ENCODE data around the gene FMNL2. TPM values are rescaled to one million over a fixed set of nuclear protein-coding genes. Genes with fewer than 3 reads are reported as not detected.

FMNL2 gene
- total RNA-seq, 2 experiments from 2014 or later = 2.5 to 2.7 TPM

DNA sequence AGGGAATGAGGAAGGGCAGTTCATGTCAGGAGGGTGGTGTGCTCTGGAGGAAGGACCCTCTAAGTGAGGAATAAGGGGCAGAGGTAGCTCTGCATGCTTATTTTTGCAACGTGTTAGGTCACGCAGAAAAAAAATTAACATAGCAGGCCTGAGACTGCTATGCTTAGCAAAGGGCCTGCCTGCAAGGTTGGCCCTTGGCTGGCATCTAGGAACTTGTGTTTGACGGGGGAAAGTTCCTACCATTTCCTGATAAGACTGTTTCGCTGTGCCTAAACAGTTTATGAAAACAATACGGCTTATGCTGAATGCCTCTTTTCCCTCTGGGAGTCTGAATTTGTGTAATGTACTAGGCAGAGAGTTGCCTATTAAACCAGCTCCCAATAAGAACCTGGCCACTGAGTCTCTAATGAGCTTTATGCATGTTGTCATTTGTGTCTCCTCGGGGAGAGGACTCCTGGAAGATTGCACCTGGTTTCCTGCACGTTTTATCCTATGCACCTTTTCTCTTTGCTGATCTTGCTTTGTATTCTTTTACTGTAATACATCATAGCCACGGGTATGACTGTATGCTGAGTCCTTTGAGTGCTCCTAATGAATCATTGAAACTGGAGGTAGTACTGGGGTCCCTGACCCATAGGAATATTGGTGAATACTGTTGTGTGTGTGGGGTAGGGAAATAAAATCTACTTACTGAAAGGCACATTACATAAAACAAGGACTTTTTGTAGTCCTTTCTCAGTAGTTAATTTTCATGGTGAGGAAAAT is 213.3 kb downstream of the FMNL2 start:
- CTCF ChIA-PET = no interaction called here
- DNase-seq = no peak
- no peak overlapping the region for H3K4me3 Mint-ChIP-seq
- H3K27ac Mint-ChIP-seq = no peak overlapping the region
- intact Hi-C loops (cut with micrococcal nuclease) = no loop called here
- H3K9me3 Mint-ChIP-seq = no peaks in the 10 kb centered on the region
- peaks cover 2% of the 10 kb centered on the region for H3K27me3 Mint-ChIP-seq (ENCODE audit: low read depth)
- H3K36me3 Mint-ChIP-seq (ENCODE audit: low read depth) = no peaks in the 10 kb centered on the region
- H3K4me1 Mint-ChIP-seq (ENCODE audit: low read depth) = no peaks in the 10 kb centered on the region

DNA sequence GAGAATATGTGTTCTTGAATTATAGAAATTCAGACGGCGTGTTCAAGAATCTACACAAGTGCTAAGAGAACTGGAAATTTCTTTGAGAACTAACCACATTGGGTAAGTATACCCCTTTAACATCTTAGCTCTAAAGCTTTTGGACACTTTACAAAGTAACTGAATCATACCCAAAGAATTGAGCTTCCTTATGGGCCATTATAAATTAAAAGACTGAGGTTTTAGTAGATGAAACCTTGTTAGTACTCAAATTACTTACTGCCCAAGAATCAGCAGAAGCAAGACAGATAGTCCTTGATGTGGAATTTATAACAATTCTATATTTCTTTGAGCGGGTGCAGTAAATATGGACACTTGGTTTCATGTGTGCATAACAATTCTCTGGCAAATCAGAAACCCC is 214.0 kb downstream of the FMNL2 start:
- H3K36me3 Mint-ChIP-seq (ENCODE audit: low read depth) = no peaks in the 10 kb centered on the region
- CTCF ChIA-PET = interaction anchor here (0.5 kb wide), 1 partner anchor 1056 kb away, joined by 3 read pairs; no protein-coding TSS in a partner anchor
- intact Hi-C loops (cut with micrococcal nuclease) = no loop called here

DNA sequence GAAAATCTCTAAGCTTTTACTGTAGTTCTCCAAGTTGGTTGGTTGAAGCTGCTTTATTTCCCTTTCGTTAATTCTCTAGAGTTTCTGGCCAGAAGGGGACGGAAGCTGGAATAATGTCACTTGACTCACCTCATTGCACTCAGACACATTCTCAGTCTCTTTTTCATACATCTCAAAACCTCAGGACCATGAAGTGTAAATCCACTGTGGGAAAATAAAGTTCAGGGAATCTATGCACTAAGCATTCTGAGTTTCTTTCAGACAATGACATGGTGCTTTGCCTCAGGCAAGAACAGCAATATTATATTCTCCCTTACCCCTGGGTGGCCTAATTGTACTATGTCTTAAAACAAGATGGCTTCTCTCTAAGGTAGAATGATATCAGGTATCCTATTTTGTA is 214.4 kb downstream of the FMNL2 start:
- peaks cover 5% of the 10 kb centered on the region for H3K27me3 Mint-ChIP-seq (ENCODE audit: low read depth)
- H3K4me3 Mint-ChIP-seq = no peak overlapping the region
- no peak for DNase-seq
- intact Hi-C loops (cut with micrococcal nuclease) = no loop called here
- H3K27ac Mint-ChIP-seq = no peak overlapping the region
- H3K36me3 Mint-ChIP-seq (ENCODE audit: low read depth) = no peaks in the 10 kb centered on the region
- CTCF ChIA-PET = interaction anchor here (0.5 kb wide), 1 partner anchor 1056 kb away, joined by 3 read pairs; no protein-coding TSS in a partner anchor
- no peaks in the 10 kb centered on the region for H3K9me3 Mint-ChIP-seq
- H3K4me1 Mint-ChIP-seq (ENCODE audit: low read depth) = no peaks in the 10 kb centered on the region

More for the DNA sequence above, 214.0 kb downstream of the FMNL2 start:
- no peaks in the 10 kb centered on the region for H3K9me3 Mint-ChIP-seq
- H3K4me3 Mint-ChIP-seq = no peak overlapping the region
- H3K27ac Mint-ChIP-seq = no peak overlapping the region
- H3K4me1 Mint-ChIP-seq (ENCODE audit: low read depth) = no peaks in the 10 kb centered on the region
- DNase-seq = no peak
- peaks cover 5% of the 10 kb centered on the region for H3K27me3 Mint-ChIP-seq (ENCODE audit: low read depth)

DNA sequence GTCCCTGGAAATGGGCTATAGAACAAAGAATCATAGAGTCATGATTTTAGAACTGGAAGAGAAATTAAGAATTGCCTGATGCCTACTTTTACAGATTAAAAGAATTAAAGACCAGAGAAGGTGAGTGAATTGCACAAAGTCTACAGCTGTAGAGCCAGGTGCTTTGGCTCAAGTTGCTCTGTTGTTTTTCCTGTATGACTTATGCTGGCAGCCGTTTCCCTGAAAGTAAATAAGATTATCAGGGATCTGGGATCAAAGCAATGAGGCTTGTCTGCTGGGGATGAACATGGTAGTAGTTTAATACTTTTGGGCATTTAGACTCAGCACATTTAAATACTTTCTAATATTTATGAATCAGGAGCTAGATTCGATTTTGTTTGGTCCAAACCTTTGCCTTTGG is 215.4 kb downstream of the FMNL2 start:
- Mint-ChIP-seq H3K9me3 (no peaks in the 10 kb centered on the region), H3K36me3 (ENCODE audit: low read depth) (no peaks in the 10 kb centered on the region), H3K27me3 (ENCODE audit: low read depth) (peaks cover 5% of the 10 kb centered on the region), H3K4me1 (ENCODE audit: low read depth) (no peaks in the 10 kb centered on the region), H3K27ac (no peak overlapping the region), H3K4me3 (no peak overlapping the region)
- intact Hi-C loops (cut with micrococcal nuclease) = no loop called here
- no peak for DNase-seq
- CTCF ChIA-PET = interaction anchor here (0.5 to 0.6 kb wide), 2 partner anchors 84 to 103 kb away, joined by 4 to 7 read pairs; no protein-coding TSS in a partner anchor

DNA sequence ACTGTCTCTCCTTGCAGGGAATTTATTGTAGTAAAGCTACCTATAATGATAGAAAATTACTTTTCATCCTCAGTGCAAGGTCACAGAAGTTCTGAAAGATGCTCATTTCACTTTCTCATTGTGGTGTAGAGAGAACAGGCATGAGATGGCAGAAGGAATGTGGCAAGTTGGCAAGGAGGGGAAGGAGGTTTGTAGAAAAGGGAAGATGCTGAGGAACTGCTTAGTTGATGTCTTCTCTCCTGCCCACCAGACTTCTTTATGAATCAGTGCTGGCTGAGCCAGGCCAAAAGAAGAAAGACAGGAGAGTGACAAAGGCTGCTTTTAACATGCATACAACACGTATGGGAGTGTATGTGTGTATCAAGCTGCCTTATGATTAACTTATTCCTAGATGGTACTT is 217.9 kb downstream of the FMNL2 start:
- intact Hi-C loops (cut with micrococcal nuclease) = no loop called here
- no peaks in the 10 kb centered on the region for H3K36me3 Mint-ChIP-seq (ENCODE audit: low read depth)
- peaks cover 5% of the 10 kb centered on the region for H3K27me3 Mint-ChIP-seq (ENCODE audit: low read depth)
- no peaks in the 10 kb centered on the region for H3K9me3 Mint-ChIP-seq
- CTCF ChIA-PET = no interaction called here
- H3K4me3 Mint-ChIP-seq = no peak overlapping the region
- no peaks in the 10 kb centered on the region for H3K4me1 Mint-ChIP-seq (ENCODE audit: low read depth)
- H3K27ac Mint-ChIP-seq = no peak overlapping the region
- DNase-seq = no peak

DNA sequence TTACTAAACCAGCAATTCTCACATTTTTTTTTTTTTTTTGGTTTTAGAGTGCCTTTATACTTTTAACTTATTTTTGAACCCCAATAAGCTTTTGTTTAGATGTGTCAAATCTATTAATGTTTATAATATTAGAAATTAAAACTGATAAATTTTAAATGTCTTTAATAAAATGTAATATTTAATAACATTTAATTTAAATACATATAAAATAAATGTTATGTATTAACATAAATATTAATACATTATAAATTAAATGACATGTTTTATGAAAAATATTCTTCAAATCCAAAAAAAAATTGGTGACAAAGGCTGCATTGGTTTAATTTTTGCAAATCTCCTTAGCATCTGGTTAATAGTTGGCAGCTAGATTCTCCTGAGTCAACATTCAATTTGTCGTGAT is 218.5 kb downstream of the FMNL2 start:
- Mint-ChIP-seq H3K9me3 (no peaks in the 10 kb centered on the region), H3K27ac (no peak overlapping the region), H3K36me3 (ENCODE audit: low read depth) (no peaks in the 10 kb centered on the region), H3K4me3 (no peak overlapping the region), H3K4me1 (ENCODE audit: low read depth) (no peaks in the 10 kb centered on the region), H3K27me3 (ENCODE audit: low read depth) (peaks cover 5% of the 10 kb centered on the region)
- DNase-seq = no peak
- CTCF ChIA-PET = no interaction called here
- intact Hi-C loops (cut with micrococcal nuclease) = no loop called here

DNA sequence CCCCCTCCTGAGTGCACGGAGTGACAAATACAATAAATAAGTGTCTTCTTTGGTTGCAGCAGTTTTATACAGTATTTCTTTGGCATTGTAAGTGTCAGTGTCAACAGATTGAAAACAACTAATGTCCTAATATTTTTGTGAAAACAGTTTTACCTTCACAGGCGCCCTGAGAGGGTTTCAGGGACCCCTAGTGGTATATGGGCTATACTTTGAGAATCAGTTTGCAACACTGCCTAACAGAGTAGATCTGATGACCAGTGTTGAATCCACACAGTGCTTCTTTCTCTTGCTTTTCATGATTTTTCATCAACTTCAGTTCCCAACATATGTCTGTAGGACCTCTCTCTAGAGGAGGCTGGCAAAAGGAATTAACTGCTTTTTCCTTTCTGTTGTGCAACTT is 220.1 kb downstream of the FMNL2 start:
- no peaks in the 10 kb centered on the region for H3K9me3 Mint-ChIP-seq
- DNase-seq = no peak
- CTCF ChIA-PET = interaction anchor here (1.2 kb wide), 1 partner anchor 80 kb away, joined by 3 read pairs; no protein-coding TSS in a partner anchor
- H3K36me3 Mint-ChIP-seq (ENCODE audit: low read depth) = no peaks in the 10 kb centered on the region
- intact Hi-C loops (cut with micrococcal nuclease) = no loop called here
- H3K4me3 Mint-ChIP-seq = no peak overlapping the region
- no peak overlapping the region for H3K27ac Mint-ChIP-seq
- H3K27me3 Mint-ChIP-seq (ENCODE audit: low read depth) = peaks cover 5% of the 10 kb centered on the region
- no peaks in the 10 kb centered on the region for H3K4me1 Mint-ChIP-seq (ENCODE audit: low read depth)

DNA sequence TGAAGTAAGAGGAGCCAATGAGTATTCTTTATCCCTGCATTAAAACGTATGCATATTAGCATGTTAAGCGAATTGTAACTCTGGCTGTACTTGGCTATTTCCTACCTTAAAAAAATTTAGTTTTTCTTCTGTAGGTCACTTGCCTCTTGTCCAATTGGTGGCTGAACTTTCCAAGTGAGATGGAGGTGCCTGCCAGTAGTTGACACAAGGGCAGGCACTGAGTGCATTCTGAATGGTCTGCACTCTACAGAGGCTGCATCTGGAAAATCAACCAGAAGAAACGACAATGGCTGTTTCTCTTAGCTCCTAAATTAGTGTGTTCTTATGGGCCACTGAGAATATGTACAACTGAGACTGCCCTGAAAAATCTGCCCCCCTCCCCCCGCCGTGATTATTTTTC is 221.5 kb downstream of the FMNL2 start:
- Mint-ChIP-seq H3K27ac (no peak overlapping the region), H3K4me1 (ENCODE audit: low read depth) (no peaks in the 10 kb centered on the region), H3K27me3 (ENCODE audit: low read depth) (peaks cover 8% of the 10 kb centered on the region), H3K9me3 (no peaks in the 10 kb centered on the region), H3K4me3 (no peak overlapping the region), H3K36me3 (ENCODE audit: low read depth) (no peaks in the 10 kb centered on the region)
- DNase-seq = no peak
- intact Hi-C loops (cut with micrococcal nuclease) = no loop called here
- CTCF ChIA-PET = no interaction called here

DNA sequence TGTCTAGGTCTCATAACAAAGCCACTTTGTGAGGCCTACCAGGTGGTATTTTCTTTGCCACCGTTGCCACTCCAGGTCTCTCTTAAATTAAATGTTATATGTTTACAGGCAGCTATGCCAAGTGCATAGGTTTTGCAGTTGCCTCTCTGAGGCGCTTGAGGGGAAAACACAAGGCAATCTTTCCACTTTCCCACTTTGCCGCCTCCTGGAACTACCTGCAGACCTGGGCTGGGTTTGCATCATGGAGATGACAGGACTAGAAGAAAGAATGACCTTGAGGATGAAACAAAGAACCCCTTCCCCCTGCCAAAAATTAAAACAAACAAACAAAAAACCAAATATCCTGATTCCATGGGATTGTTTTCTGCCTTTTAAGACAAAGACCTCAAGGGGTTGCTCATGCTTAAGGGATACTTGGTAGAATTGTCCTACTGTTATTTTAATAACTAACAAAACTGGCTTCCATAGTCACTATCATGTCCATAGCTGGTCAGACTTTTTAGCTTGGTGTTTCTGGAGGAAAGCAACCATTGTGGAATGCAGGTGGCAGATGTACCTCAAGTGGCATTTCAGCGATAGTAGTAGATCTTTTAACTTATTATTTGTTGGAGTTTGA is 222.4 kb downstream of the FMNL2 start:
- Mint-ChIP-seq H3K27me3 (ENCODE audit: low read depth) (peaks cover 8% of the 10 kb centered on the region), H3K9me3 (no peaks in the 10 kb centered on the region), H3K4me1 (ENCODE audit: low read depth) (no peaks in the 10 kb centered on the region), H3K27ac (no peak overlapping the region), H3K36me3 (ENCODE audit: low read depth) (no peaks in the 10 kb centered on the region), H3K4me3 (no peak overlapping the region)
- intact Hi-C loops (cut with micrococcal nuclease) = no loop called here
- CTCF ChIA-PET = no interaction called here
- no peak for DNase-seq

DNA sequence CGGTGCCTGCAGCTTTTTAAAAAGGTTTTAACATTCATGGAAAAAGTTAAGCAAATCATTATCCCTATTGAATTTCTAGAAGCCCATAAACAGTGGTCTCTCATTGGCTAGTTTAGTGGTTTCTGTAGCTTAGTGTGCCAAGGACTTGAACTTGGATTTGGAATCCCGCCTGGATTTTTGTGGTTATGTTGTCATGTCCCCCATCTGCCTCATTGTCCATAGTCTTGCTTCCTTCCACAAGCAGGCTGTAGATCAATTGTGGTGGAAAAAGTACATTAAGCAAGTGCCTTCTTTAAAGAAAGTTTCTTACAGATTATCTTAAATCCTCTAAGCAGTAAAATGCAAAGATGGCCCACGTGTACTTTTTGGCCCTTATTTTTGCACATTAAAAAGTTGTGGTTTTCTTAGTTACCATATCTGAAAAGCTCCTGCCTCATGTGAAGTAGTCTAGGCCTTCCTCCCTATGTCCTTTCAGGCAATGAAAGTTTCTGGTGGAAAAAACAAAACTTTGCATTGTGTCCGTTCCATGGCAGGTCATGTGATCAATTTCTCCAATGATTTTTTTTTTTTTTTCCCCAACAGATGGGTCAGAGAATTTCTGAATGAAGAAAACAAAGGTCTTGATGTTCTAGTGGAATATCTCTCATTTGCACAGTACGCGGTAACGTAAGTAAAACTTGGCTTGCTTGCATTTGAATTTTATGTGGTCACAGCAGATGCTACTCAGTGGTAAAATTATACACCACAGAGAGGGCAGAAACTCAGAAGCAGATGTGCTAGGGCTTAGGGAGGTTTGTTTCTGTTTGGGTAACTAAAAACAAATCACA is 223.4 kb downstream of the FMNL2 start:
- no peaks in the 10 kb centered on the region for H3K9me3 Mint-ChIP-seq
- no peak overlapping the region for H3K27ac Mint-ChIP-seq
- H3K4me1 Mint-ChIP-seq (ENCODE audit: low read depth) = no peaks in the 10 kb centered on the region
- no peak for DNase-seq
- H3K4me3 Mint-ChIP-seq = no peak overlapping the region
- H3K27me3 Mint-ChIP-seq (ENCODE audit: low read depth) = peaks cover 6% of the 10 kb centered on the region
- no peaks in the 10 kb centered on the region for H3K36me3 Mint-ChIP-seq (ENCODE audit: low read depth)
- intact Hi-C loops (cut with micrococcal nuclease) = no loop called here
- CTCF ChIA-PET = no interaction called here

DNA sequence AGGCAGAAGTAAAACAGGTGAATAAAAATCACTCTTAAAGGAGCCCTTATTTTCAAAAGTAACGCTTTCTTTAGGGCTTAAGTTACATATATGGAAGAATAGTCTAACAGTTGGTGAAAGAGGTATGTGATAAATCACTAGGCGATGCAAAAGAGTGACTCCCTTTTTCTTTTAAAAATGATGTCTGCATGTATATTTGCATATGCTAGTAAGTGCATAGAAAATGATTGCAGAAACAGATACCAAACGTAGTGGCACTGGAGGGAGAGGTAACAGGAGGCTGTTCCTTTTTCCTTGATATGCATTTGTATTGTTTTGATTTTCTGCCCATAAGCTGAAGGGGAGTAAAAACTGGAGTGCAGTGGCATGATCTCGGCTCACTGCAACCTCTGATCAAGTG is 224.0 kb downstream of the FMNL2 start:
- Mint-ChIP-seq H3K36me3 (ENCODE audit: low read depth) (no peaks in the 10 kb centered on the region), H3K27ac (no peak overlapping the region), H3K27me3 (ENCODE audit: low read depth) (peaks cover 4% of the 10 kb centered on the region), H3K4me3 (no peak overlapping the region), H3K9me3 (no peaks in the 10 kb centered on the region), H3K4me1 (ENCODE audit: low read depth) (no peaks in the 10 kb centered on the region)
- DNase-seq = no peak
- intact Hi-C loops (cut with micrococcal nuclease) = no loop called here
- CTCF ChIA-PET = no interaction called here

DNA sequence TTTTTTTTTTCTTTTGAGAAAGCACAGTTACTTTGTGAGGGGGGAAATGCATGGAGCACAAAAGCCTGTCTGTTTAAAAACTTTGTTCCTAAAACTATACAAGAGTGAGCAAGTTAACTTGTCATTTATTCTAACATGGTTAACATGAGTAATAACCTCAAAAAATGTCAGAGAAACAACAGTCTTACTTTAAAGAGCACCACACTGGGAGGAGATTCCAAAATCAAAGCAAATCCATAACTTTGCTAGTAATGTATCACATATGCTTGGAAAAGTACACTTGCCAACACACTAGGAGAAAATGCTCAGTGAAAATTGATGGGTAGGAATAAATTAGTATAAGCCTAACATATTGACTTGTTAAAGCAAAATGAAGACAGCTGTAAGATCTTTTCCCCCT is 225.2 kb downstream of the FMNL2 start:
- no peaks in the 10 kb centered on the region for H3K4me1 Mint-ChIP-seq (ENCODE audit: low read depth)
- no peak overlapping the region for H3K4me3 Mint-ChIP-seq
- no peak overlapping the region for H3K27ac Mint-ChIP-seq
- intact Hi-C loops (cut with micrococcal nuclease) = no loop called here
- no peak for DNase-seq
- H3K36me3 Mint-ChIP-seq (ENCODE audit: low read depth) = no peaks in the 10 kb centered on the region
- CTCF ChIA-PET = no interaction called here
- H3K27me3 Mint-ChIP-seq (ENCODE audit: low read depth) = peaks cover 4% of the 10 kb centered on the region
- H3K9me3 Mint-ChIP-seq = no peaks in the 10 kb centered on the region

Data from activated naive CD4-positive, alpha-beta T cell treated with anti-CD3 and anti-CD28 coated beads for 36 hours (primary cell).